Stimulated activated CD4-positive, alpha-beta T cell treated with anti-CD3 and anti-CD28 coated beads, Interleukin-4, amount 100 ng/mL, for 48 hours (primary cell): ENCODE results near the gene B3GALT4.

Experiments used
- DNase-seq, 2 donors: peaks; one replicate each; pipeline ENCODE4 v3.0.0-alpha.2; 2020; ENCODE audit warnings: low read depth in 2 of 2

The B3GALT4 gene

GRCh38 chr6:33315793-33316602 lies 39.1 kb downstream of the B3GALT4 start:
- DNase-seq: no peak

- no peak for DNase-seq
Observed at GRCh38 chr6:33316603-33317418, 39.9 kb downstream of the B3GALT4 start.

- DNase-seq: no peak
Observed at GRCh38 chr6:33317419-33317668, 40.4 kb downstream of the B3GALT4 start.

GRCh38 chr6:33317669-33318425 lies 40.9 kb downstream of the B3GALT4 start, which contains the start of gene ZBTB22:
Gene ZBTB22, minus strand, starts transcription at chr6:33317744. Its CDS starts 828 bp downstream, at chr6:33316916.
- peak; percentile 95 to 97 for DNase-seq

GRCh38 chr6:33318426-33319073 lies 41.6 kb downstream of the B3GALT4 start:
- DNase-seq: no peak

GRCh38 chr6:33319939-33320314 lies 43.0 kb downstream of the B3GALT4 start:
- no peak for DNase-seq

- no peak for DNase-seq
Observed at GRCh38 chr6:33320315-33321181, 43.6 kb downstream of the B3GALT4 start.

- DNase-seq: no peak
Observed at GRCh38 chr6:33321227-33321626, 44.3 kb downstream of the B3GALT4 start.

- no peak for DNase-seq
Observed at GRCh38 chr6:33323623-33323948, 46.7 kb downstream of the B3GALT4 start.

- no peak for DNase-seq
Observed at GRCh38 chr6:33324125-33324524, 47.2 kb downstream of the B3GALT4 start.
